GM19438 (cell line): ENCODE results near the gene RGS17.
"Not testable (repeated sequence)": the region's sequence is repeated elsewhere in the genome, so short reads cannot be mapped to it uniquely, and the experiment has no call there.

ENCODE experiments used
- ATAC-seq: cut with Tn5 transposase; IDR thresholded peaks from one replicate; pipeline ENCODE4 v1.9.1; 2021; ENCODE audit warnings: low read depth; ENCODE audit not compliant: unreplicated experiment

The RGS17 gene

GRCh38 chr6:153043719-153044118 is 87.4 kb downstream of the RGS17 start:
- no peak for ATAC-seq

GRCh38 chr6:153038378-153039057 is 92.6 kb downstream of the RGS17 start:
- ATAC-seq = no peak

GRCh38 chr6:153034139-153034538 is 96.9 kb downstream of the RGS17 start:
- ATAC-seq = no peak

GRCh38 chr6:153032255-153032882 is 98.7 kb downstream of the RGS17 start:
- no peak for ATAC-seq

DNA sequence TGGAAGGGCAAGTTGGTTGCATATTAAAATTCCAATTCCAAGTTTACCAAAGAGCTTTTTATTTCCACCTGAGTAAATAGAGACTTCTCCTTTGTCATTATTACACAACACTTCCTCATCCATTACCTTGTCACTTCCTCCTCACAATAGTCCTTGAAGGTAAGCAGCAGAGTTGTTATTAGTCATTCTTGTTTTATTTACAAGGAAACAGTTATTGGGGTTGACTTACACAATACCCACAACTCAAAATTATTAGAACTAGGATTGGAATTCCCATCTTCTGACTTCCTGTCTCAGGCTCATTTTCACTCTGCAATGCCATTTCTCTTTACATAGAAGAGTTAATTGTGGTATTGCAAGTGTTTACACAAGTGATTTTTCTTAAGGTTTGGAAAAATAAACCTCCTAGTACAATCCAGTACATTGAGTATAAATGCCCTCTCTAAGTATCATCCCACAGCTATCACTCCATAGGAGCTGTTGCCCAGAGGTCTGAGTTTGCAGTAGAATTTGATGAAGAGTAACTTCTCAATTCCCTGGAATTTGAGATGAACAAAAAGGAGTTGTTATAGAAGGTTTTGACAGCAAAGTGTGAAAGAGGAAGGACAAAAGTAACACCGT is 99.6 kb downstream of the RGS17 start:
- ATAC-seq = no peak

DNA sequence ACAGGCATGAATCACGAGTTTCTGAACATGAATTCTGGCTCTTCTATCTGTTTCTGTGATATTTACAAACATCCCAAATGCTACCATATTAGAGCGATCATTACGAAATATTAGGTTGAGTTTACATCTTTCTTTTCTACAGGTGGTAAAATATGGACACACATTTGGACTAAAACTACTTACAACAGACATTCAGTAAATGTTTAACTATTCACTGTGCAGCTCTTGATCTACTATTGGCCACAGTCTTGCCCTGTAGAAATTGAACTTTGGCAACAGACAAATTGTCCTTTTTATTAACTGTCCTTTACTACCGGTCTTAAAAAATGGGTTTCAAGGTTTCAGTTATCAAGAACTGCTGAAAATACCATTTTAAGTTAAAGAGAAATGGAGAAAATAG is 102.1 kb downstream of the RGS17 start:
- ATAC-seq = no peak

DNA sequence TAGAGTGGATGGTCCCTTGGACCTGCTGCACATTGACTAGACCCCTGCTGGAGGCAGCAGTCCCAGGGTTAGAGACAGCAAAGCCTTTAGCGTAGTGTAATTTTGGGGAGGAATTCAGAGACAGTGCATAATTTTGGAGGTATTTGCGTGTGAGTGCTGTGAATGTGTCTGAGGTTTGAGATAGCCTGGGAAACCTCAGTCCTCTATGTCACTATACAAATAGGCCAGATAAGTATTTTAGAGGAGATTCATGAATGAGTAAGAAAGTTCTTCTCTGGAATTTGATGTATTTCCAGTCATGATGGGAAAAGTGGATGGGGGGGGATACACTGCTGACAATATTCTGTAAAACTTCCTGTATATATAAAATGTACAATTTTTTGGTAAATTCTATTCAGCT is 102.8 kb downstream of the RGS17 start:
- ATAC-seq = no peak

DNA sequence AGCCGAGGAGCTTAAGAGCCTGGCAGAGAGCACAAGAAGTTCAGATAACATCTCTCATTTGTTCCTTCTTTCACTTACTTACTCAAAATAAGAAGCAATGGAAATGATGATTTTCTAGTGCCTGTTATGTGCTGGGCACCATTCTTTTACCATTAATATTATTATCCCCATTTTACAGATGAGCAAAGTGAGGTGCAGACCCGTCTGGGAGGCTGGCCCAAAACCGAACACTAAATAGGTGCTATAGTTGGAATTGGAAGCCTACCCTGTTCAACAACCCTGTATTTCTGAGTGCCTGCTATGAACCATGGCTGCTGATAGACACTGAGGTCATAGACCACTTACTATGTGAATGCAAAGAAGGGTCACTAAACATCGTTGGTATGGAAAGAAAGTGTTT is 103.6 kb downstream of the RGS17 start:
- no peak for ATAC-seq

DNA sequence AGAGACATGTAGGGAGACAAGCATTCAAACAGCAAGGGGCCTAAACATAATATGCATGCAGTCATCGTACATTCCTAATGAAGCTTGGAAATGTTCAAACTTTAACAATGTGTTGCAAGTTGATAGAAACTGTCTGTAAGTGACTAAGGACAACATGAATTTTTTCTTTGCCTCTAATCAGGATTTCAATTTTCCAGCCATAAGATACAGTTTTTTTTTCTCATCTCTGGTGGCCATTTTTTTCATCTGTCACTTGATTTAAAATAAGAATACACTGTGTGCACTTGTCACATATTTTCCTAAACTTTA is 106.4 kb downstream of the RGS17 start:
- ATAC-seq = no peak

DNA sequence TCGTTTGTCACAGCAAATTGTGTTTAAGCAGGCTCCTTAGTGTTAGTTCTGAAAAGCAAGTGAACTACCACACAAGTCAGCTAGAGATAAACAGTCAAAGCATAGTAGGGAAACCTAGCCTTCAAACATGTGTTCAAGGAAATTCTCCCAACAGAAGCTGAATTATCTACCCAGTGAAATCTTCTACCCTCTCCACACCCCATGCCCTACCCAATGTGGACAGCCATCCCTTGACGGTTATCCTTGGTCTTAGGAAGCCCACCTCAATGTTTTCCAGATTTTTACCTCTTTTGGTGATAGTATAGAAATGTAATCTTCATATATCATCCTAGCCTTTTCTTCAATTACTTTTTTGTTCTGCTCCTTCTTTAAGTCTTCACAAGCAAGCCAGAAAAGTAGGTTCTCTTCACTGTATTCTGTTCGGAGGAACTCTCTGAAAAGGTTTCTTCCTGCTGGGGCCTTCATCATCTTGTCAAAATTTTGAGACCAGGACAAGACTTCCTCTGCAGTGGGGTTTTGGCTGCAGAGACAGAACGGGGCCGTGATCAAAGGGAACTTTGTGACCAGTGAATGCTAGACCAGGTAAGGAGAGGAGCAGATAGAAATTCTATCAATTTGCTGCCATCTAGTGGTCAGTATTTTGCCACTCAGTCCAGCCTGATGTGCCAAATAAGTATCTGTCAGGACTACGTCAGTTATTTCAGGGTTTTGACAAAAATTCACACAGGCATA is 106.9 kb downstream of the RGS17 start:
- peak; percentile 98 for ATAC-seq

GRCh38 chr6:153018355-153018754 is 112.7 kb downstream of the RGS17 start:
- no peak for ATAC-seq

DNA sequence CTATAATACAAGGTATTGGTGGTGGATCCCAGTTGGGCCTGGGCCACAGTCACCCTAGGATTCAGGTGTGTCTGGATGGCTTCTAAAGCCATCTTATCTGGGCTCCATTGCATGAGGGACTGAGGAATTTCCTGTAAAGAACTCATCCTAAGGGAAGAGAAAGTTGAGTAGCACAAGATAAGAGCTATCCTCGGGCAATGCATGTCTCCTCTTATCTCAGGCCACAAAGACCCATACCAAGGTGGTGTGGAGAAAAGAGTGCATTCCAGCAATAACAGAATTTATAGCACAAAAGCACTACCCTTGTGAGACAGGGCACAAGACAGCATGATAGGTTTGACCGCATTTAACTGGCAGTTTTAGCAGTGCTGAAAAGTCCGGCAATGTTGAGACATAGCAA is 114.2 kb downstream of the RGS17 start:
- ATAC-seq = no peak

DNA sequence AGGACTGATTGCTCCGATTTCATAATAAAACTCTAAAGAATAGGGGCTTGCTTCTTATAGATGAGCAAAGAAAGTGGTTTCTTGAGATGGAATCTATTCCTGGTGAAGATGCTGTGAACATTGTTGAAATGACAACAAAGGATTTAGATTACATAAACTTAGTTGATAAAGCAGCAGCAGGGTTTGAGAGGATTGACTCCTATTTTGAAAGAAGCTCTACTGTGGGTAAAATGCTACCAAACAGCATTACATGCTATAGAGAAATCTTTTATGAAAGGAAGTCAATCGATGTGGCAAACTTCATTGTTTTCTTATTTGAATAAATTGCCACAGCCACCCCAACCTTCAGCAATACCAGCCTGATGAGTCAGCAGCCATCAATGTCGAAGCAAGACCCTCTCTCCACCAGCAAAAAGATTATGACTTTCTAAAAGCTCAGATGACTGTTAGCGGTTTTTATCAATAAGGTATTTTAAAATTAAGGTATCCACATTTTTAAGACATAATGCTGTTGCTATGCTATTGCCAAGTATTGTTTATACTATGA is 115.9 kb downstream of the RGS17 start:
- ATAC-seq = no peak

- ATAC-seq = no peak
Measured at GRCh38 chr6:153013438-153013837, 117.6 kb downstream of the RGS17 start.

DNA sequence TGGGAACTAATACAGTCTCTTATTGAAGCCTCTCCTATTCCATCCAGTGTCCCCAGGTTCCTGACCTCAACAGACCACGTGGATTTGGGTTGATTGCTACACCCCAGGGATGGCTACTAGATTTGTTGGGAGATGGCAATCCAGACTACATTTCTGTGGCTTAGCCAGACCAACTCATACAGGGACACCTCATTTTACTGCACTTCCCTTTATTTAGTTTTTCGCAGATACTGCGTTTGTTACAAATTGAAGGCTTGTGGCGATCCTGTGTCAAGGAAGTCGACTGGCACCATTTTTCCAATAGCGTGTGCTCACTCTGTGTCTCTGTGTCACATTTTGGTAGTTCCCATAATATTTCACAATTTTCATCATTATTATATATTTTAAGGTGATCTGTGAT is 118.2 kb downstream of the RGS17 start:
- ATAC-seq = no peak

GRCh38 chr6:153003366-153003690 is 127.8 kb downstream of the RGS17 start:
- ATAC-seq = peak; percentile 6

DNA sequence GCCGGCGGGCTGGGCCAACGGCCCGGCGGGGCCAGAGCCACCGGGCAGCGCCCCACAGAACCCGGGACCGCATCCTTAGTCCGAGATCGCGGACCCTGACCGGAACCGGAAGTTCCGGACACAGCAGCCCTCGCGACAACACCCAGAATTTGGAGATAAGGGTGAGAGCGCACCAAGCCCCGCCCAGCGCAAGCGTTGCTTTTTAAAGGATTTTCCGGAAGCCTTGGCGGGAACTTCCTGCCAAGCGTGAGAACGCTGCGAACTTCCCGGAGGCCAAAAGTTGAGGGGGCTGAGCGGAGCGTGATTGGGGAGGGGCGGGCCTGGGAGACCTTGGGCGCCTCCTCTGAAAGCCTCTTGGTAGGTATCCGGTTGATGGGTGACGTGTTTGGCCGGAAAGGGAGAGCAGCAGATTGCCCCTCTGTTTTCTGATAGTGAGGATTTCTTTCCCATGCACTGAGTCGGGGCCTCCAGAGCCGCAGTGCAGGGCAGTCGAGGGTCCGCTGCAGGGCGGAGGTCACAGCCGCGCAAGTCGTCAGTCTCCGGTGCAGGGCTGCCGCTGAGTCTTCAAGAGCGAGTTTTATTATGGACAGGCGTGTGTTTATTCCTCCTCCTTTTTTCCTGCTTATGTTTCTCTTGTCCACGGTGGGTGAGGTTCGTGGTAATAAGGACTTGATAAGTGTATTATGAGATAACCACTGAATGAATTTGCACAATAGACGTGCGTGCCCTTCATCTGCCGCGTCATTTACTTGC is 128.3 kb downstream of the RGS17 start, which contains the start of gene MTRF1L:
MTRF1L (minus strand) TSS at position 97 of the 753 bp plus-strand sequence; CDS start at position 73, 24 bp downstream.
- ATAC-seq = peak; percentile 90

DNA sequence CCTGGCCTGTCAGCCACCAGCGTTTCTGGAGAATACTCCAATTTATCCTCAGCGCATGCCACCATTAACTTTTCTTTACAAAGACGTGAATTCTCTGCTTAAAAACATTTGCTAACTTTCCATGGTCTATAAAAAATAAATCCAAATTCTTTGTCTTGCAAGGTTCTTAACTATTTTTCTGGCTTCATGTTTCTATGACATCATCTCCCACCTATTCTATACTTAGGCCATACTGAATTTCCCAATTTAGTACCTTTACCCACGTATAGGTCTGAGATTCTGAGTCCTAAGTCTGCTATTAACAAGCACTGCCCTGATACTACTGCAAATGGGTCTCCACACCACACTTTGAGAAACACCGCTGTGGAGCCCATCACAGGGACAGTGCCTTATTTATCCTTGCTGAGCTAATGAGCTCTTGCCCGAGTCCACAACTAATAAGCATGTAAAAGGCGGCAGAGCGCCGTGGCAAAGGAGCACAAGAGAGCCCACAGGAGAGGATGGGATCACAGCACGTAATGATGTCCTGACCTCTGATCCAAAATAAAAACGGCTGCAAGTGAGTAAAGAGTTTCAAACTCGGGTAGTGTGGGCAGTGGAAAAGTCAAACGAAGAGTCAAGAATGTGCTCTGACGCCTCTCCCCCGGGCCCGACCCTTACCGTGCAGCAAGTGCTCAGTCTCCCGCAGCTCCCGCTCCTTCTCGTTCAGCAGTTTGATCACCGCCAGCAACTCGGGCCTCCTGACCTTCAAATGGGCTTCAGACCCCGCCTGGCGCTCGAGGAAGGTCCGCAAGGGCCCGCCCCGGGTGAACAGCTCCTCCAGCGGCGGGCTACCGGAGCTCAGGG is 129.1 kb downstream of the RGS17 start:
- ATAC-seq = peak; percentile 32

DNA sequence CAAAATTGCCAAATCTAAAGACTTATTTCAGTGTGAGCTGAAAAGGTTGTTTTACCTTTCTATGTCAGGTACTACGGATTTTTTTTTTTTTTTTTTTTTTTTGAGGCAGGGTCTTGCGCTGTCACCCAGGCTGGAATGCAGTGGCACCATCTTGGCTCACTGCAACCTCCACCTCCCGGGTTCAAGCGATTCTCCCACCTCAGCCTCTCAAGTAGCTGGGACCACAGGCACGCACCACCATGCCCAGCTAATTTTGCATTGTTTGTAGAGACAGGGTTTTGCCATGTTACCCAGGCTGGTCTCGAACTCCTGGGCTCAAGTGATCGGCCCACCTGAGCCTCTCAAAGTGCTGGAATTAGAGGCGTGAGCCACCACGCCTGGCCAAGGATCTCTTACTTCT is 130.3 kb downstream of the RGS17 start:
- not testable (repeated sequence) for ATAC-seq

DNA sequence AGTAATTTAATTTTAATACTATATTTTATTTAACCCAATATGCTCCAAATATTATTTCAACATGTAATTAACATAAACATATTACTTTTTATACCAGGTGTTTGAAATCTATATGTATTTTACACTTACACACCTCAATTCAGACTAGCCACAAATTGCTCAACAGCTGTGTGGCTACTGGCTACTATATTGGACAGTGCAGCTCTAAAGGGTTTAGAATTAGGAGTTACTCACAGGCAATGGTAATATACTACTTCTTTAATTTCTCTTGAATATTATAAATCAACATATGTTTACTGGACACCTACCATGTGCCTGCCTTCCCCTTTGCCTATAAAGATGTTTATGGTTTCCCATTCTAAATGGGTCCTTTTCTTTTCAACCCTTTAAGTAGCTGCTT is 130.8 kb downstream of the RGS17 start:
- ATAC-seq = no peak
